K562 (cell line): ENCODE data around the gene KLHL6. TPM values are rescaled to one million over a fixed set of nuclear protein-coding genes. Genes with fewer than 3 reads are reported as not detected.

Experiments used
- BDP1 ChIP-seq: IDR thresholded peaks from 3 replicates; pipeline ENCODE4 v1.6.1; 2011; ENCODE audit not compliant: insufficient read length, insufficient read depth
- C11orf30 ChIP-seq: fragments of 450-650 bp; IDR thresholded peaks from 2 replicates; pipeline ENCODE4 v1.6.1; 2016; ENCODE audit warnings: low read depth, mild to moderate bottlenecking
- CREB1 ChIP-seq, 2 experiments: sonication (generic) in 1 of 2; formaldehyde crosslinking in 1 of 2; IDR thresholded peaks; 2 replicates each; pipeline versions ENCODE4 v1.6.1 to v1.8.0; 2012 to 2022; ENCODE audit warnings: inconsistent platforms in 1 of 2, mild to moderate bottlenecking in 1 of 2, missing genetic modification reagents in 1 of 2, moderate library complexity in 1 of 2
- FOXM1 ChIP-seq, 2 experiments: fragments of 450-650 bp in 1 of 2; sonication (generic) in 1 of 2; formaldehyde crosslinking in 1 of 2; IDR thresholded peaks; 2 replicates each; pipeline versions ENCODE4 v1.6.1 to v1.9.0; 2017 to 2022; ENCODE audit warnings: low read depth in 2 of 2, mild to moderate bottlenecking in 2 of 2, missing genetic modification reagents in 1 of 2, moderate library complexity in 1 of 2
- GTF3C2 ChIP-seq: IDR thresholded peaks from 3 replicates; pipeline ENCODE4 v1.6.1; 2011; ENCODE audit warnings: borderline replicate concordance, mild to moderate bottlenecking, moderate library complexity; ENCODE audit not compliant: insufficient read length; ENCODE audit errors: extremely low read depth
- MAFF ChIP-seq: IDR thresholded peaks from 2 replicates; pipeline ENCODE4 v1.6.1; 2012; ENCODE audit warnings: low read length, improper control_type of control experiment
- MAFG ChIP-seq: fragments of 450-650 bp; conservative IDR thresholded peaks from 2 replicates; pipeline ENCODE4 v1.6.1; 2016; ENCODE audit warnings: missing genetic modification characterization, missing compliant biosample characterization
- MTA2 ChIP-seq: fragments of 450-650 bp; IDR thresholded peaks from 2 replicates; pipeline ENCODE4 v1.6.1; 2016; ENCODE audit warnings: low read depth
- NFE2 ChIP-seq: IDR thresholded peaks from 2 replicates; pipeline ENCODE4 v1.6.1; 2014; ENCODE audit warnings: antibody characterized with exemption, low read depth
- REST ChIP-seq, 2 experiments: fragments of 450-650 bp; formaldehyde crosslinking in 1 of 2; IDR thresholded peaks; 2 replicates each; pipeline versions ENCODE4 v1.4.0 to v1.6.1; 2014 to 2020; ENCODE audit warnings: mild to moderate bottlenecking in 2 of 2, borderline replicate concordance in 1 of 2, low read depth in 1 of 2
- RHOXF2B ChIP-seq: fragments of 250-450 bp; sonication (Bioruptor Pico); conservative IDR thresholded peaks from 2 replicates; pipeline ENCODE4 v1.5.1; 2021
- SAFB2 ChIP-seq: fragments of 200-400 bp; formaldehyde crosslinking; IDR thresholded peaks from 2 replicates; pipeline ENCODE4 v1.6.1; 2018; ENCODE audit warnings: borderline replicate concordance, low read length, low read depth, moderate library complexity; ENCODE audit not compliant: severe bottlenecking
- THRB ChIP-seq: fragments of 450-650 bp; formaldehyde crosslinking; conservative IDR thresholded peaks from 2 replicates; pipeline ENCODE4 v1.4.0; 2022; ENCODE audit warnings: mild to moderate bottlenecking, missing genetic modification characterization
- ZKSCAN8 ChIP-seq: fragments of 200-800 bp; sonication (Bioruptor generic); IDR thresholded peaks from 2 replicates; pipeline ENCODE4 v1.6.1; 2016; ENCODE audit warnings: missing genetic modification characterization, missing compliant biosample characterization
- ZNF79 ChIP-seq: fragments of 250-450 bp; sonication (Bioruptor Pico); IDR thresholded peaks from 2 replicates; pipeline ENCODE4 v1.4.0; 2020; ENCODE audit warnings: low read depth, mild to moderate bottlenecking, moderate library complexity
- polyA plus RNA-seq, 8 experiments: library from polyadenylated mRNA; depleted of rRNA in 4 of 8; stranded (reverse) in 5 of 8; unstranded in 3 of 8; fragments of >200 nt; fragmentation: Nextera tagmentation in 2 of 8; fragmentation: Illumina TruSeq in 1 of 8; extraction: Ambion mirVana in 2 of 8; extraction: Trizol in 1 of 8; gene quantifications; 2 replicates each; pipeline versions ENCODE4 v1.2.1 to v1.2.3, GENCODE V29; 2011 to 2014; ENCODE audit warnings: inconsistent platforms in 1 of 8, missing spikeins in 1 of 8
- total RNA-seq, 7 experiments: library from RNA; depleted of rRNA in 6 of 7; stranded (reverse); fragments of >200 nt in 6 of 7; fragmentation: Illumina TruSeq in 2 of 7; extraction: Trizol in 2 of 7; gene quantifications; 2 replicates each; pipeline versions ENCODE4 v1.2.1 to v1.2.3, GENCODE V29; 2011 to 2021; ENCODE audit warnings: low replicate concordance in 1 of 7
- TF ChIP-seq, protein P1 (sequence below): sonication (generic); formaldehyde crosslinking; IDR thresholded peaks from 2 replicates; pipeline ENCODE4 v1.9.0; 2022; ENCODE audit warnings: mild to moderate bottlenecking, missing genetic modification reagents

Gene KLHL6
- total and polyA plus RNA-seq, 9 of the 15 experiments (the other 6 are each of a cell fraction or from before 2014, with no cell fraction given): 0.18 to 2.1 (median 1.4) TPM

DNA sequence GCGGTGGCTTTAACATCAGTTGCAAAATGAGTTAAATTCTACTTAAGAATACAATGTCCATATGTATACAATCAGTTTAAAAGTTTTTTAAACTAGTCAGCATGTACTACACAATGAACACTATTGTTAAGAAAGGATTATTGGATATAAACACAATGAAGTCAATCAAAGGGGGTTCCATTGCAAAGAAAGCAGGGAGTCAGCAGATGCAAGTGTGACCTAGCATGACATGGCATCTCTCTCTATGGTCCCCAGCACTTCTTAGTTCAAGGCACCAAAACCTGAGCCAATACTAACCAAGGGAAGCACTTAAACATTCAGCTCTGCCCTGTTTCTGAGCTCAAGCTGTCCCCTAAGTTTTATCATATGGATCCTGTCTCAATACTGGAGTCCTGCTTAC is 17.0 kb downstream of the KLHL6 start (continued):
- no peak for TF ChIP-seq RHOXF2B (CRISPR knock-in tag)
- peak; percentile 82 for TF ChIP-seq C11orf30
- no peak for TF ChIP-seq CREB1 (IDR thresholded peaks at IDR 0.05)
- no peak for TF ChIP-seq CREB1 (CRISPR knock-in tag; IDR thresholded peaks at IDR 0.05)
- no peak for TF ChIP-seq ZNF79 (CRISPR knock-in tag)
- peak; percentile 79 for TF ChIP-seq MAFG (tag)
- TF ChIP-seq SAFB2: no peak
- no peak for TF ChIP-seq GTF3C2
- TF ChIP-seq FOXM1 (IDR thresholded peaks at IDR 0.05; ENCODE audit: low read depth): no peak
- TF ChIP-seq FOXM1 (CRISPR knock-in tag; IDR thresholded peaks at IDR 0.05; ENCODE audit: low read depth): no peak
- no peak for TF ChIP-seq THRB (CRISPR knock-in tag)
- no peak for TF ChIP-seq ZKSCAN8
- TF ChIP-seq, protein P1, sequence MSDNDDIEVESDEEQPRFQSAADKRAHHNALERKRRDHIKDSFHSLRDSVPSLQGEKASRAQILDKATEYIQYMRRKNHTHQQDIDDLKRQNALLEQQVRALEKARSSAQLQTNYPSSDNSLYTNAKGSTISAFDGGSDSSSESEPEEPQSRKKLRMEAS (CRISPR knock-in tag): no peak
- no peak for TF ChIP-seq MTA2
- TF ChIP-seq BDP1: no peak
- peak; percentile 80 for TF ChIP-seq NFE2
- TF ChIP-seq REST (IDR thresholded peaks at IDR 0.05; ENCODE audit: borderline replicate concordance): no peak
- TF ChIP-seq REST (CRISPR knock-in tag; IDR thresholded peaks at IDR 0.05; ENCODE audit: low read depth): no peak
- peak; percentile 10; the same call in 1 of the 2 replicates for TF ChIP-seq MAFF
